Measurements from ENCODE around the gene LRRC4C. TPM values are rescaled to one million over a fixed set of nuclear protein-coding genes. Genes with fewer than 3 reads are reported as not detected.

LRRC4C gene
- total RNA-seq, 1 donor from 2014 or later, result 0.64 TPM

DNA sequence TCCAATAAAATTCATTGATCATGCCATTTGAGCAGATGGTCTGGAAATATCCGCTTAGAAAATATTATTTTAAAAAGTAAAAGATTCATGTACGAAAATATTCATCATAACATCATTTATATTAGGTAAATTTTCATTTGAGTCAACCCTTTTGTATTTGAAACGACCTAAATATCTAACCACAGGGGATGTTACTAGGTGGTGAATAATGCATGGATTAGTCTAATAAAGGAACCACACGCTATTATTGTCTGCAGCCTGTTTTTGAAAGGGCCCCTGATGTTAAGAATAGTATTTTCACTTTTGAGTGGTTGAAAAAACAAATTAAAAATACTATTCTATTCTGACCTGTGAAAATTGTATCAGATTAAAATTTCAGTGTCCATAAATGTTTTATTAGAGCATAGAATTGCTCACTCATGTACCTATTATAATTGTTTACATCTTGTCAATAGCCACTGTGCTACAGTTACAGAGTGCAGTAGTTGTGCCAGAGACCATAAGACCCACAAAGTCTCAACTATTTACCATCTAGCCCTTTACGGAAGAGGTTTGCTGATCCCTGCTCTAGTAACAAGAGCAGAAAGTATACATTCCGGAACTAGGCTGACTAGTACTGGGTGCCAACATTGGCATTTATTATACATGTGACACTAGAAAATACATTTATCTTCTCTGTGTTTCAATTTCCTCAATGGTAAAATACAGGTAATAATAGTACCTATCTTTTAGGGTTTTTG lies 176.1 kb downstream of the LRRC4C start:
- Mint-ChIP-seq H3K36me3 (ENCODE audit: unreplicated experiment) (no peaks in the 10 kb centered on the region), H3K4me1 (ENCODE audit: low read depth, unreplicated experiment) (no peaks in the 10 kb centered on the region), H3K27me3 (ENCODE audit: unreplicated experiment) (no peaks in the 10 kb centered on the region), H3K4me3 (ENCODE audit: unreplicated experiment) (no peak overlapping the region), H3K9me3 (ENCODE audit: unreplicated experiment) (peaks cover 1% of the 10 kb centered on the region), H3K27ac (ENCODE audit: unreplicated experiment) (no peak overlapping the region)
- DNase-seq, result no peak
- TF ChIP-seq, protein P1, sequence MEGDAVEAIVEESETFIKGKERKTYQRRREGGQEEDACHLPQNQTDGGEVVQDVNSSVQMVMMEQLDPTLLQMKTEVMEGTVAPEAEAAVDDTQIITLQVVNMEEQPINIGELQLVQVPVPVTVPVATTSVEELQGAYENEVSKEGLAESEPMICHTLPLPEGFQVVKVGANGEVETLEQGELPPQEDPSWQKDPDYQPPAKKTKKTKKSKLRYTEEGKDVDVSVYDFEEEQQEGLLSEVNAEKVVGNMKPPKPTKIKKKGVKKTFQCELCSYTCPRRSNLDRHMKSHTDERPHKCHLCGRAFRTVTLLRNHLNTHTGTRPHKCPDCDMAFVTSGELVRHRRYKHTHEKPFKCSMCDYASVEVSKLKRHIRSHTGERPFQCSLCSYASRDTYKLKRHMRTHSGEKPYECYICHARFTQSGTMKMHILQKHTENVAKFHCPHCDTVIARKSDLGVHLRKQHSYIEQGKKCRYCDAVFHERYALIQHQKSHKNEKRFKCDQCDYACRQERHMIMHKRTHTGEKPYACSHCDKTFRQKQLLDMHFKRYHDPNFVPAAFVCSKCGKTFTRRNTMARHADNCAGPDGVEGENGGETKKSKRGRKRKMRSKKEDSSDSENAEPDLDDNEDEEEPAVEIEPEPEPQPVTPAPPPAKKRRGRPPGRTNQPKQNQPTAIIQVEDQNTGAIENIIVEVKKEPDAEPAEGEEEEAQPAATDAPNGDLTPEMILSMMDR (IDR thresholded peaks at IDR 0.05; ENCODE audit: partially characterized antibody, unreplicated experiment), result no peak

DNA sequence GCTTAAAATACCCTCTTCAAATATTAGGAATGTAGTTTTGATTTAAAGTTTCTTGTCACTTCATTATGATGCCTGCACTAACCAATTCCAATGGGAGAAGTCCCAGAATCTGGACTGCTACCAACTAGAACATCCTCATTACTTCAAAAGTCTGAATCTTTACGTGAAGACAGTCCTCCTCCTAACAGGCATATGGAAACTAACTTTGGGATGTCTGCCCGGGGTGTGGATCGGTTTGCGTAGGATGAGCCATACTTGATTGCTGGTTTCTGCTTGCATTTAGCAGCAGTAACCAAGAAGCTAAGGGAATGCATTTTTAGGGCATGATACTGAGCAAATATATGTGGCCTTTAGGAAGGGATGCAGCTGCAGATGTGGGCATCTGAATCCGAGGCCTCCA lies 177.1 kb downstream of the LRRC4C start:
- TF ChIP-seq, protein P1 (IDR thresholded peaks at IDR 0.05; ENCODE audit: partially characterized antibody, unreplicated experiment), result no peak
- H3K9me3 Mint-ChIP-seq (ENCODE audit: unreplicated experiment), result peaks cover 1% of the 10 kb centered on the region
- no peaks in the 10 kb centered on the region for H3K4me1 Mint-ChIP-seq (ENCODE audit: low read depth, unreplicated experiment)
- H3K27me3 Mint-ChIP-seq (ENCODE audit: unreplicated experiment), result no peaks in the 10 kb centered on the region
- DNase-seq, result no peak
- H3K4me3 Mint-ChIP-seq (ENCODE audit: unreplicated experiment), result no peak overlapping the region
- H3K36me3 Mint-ChIP-seq (ENCODE audit: unreplicated experiment), result no peaks in the 10 kb centered on the region
- no peak overlapping the region for H3K27ac Mint-ChIP-seq (ENCODE audit: unreplicated experiment)

DNA sequence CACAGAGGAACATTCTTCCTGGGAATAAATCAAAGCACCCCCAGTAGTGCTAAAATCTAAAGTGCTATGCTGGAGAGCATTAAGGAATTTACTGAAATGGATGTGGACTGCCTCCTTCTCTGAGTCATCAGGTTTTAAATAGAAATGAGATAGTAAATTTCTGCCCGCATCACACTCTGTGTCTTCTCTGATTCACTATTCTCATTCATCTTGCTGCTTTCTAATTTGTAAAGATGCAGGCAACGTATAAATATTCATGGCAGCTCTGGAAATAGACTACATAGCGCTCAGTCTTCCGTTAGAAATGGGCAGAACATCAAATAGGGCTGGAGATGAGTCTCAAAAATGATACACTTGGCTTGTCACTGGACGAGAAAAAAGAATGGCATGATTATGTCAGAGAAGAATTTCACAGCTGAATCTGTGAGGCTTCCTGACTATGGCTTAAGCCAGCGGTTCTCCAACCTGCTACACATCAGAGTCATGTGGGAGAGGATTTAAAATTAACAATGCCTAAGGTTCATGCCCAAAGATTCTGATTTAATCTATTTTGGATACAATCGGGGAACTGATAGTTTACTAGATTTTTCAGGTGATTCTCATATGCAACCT lies 178.2 kb downstream of the LRRC4C start:
- no peak overlapping the region for H3K27ac Mint-ChIP-seq (ENCODE audit: unreplicated experiment)
- no peak overlapping the region for H3K4me3 Mint-ChIP-seq (ENCODE audit: unreplicated experiment)
- no peaks in the 10 kb centered on the region for H3K36me3 Mint-ChIP-seq (ENCODE audit: unreplicated experiment)
- no peak for DNase-seq
- TF ChIP-seq, protein P1 (IDR thresholded peaks at IDR 0.05; ENCODE audit: partially characterized antibody, unreplicated experiment), result no peak
- no peaks in the 10 kb centered on the region for H3K4me1 Mint-ChIP-seq (ENCODE audit: low read depth, unreplicated experiment)
- H3K9me3 Mint-ChIP-seq (ENCODE audit: unreplicated experiment), result peaks cover 1% of the 10 kb centered on the region
- H3K27me3 Mint-ChIP-seq (ENCODE audit: unreplicated experiment), result no peaks in the 10 kb centered on the region

DNA sequence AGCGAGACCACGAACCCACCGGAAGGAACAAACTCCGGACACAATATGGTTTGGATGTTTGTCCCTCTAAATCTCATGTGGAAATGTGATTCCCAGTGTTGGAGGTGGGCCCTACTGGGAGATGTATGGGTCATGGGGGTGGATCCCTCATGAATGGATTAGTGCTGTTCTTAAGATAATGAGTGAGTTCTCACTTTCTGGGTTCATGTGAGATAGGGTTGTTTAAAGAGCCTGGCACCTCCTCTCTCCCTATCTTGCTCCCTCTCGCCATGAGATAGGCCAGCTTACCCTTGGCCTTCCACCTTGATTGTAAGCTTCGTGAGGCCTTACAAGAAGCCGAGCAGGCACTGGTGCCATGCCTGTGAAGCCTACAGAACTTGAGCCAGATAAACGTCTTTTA lies 184.6 kb downstream of the LRRC4C start:
- H3K36me3 Mint-ChIP-seq (ENCODE audit: unreplicated experiment), result no peaks in the 10 kb centered on the region
- no peaks in the 10 kb centered on the region for H3K27me3 Mint-ChIP-seq (ENCODE audit: unreplicated experiment)
- H3K9me3 Mint-ChIP-seq (ENCODE audit: unreplicated experiment), result no peaks in the 10 kb centered on the region
- no peak overlapping the region for H3K4me3 Mint-ChIP-seq (ENCODE audit: unreplicated experiment)
- H3K27ac Mint-ChIP-seq (ENCODE audit: unreplicated experiment), result no peak overlapping the region
- no peak for DNase-seq
- TF ChIP-seq, protein P1 (IDR thresholded peaks at IDR 0.05; ENCODE audit: partially characterized antibody, unreplicated experiment), result no peak
- no peaks in the 10 kb centered on the region for H3K4me1 Mint-ChIP-seq (ENCODE audit: low read depth, unreplicated experiment)

DNA sequence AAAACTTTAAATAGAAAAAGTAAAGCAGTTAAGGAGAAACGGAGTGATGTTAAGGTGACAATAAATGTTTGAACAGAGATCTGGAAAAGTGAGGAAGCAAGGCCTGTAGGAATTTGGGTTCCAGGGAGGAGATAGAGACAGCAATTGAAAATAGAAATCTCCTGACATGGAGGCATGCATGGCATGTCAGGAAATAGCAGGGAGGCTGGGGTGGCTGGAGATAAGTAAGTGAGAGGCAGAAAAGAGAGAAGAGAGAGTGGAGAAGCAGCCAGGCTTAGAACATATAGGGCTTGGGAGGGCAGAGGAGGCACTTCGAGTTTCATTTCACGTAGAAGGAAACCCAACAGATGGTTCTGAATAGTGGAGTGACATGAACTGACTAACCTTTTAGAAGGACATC lies 185.5 kb downstream of the LRRC4C start:
- Mint-ChIP-seq H3K27me3 (ENCODE audit: unreplicated experiment) (no peaks in the 10 kb centered on the region), H3K4me1 (ENCODE audit: low read depth, unreplicated experiment) (no peaks in the 10 kb centered on the region), H3K9me3 (ENCODE audit: unreplicated experiment) (no peaks in the 10 kb centered on the region), H3K27ac (ENCODE audit: unreplicated experiment) (no peak overlapping the region), H3K4me3 (ENCODE audit: unreplicated experiment) (no peak overlapping the region), H3K36me3 (ENCODE audit: unreplicated experiment) (no peaks in the 10 kb centered on the region)
- DNase-seq, result no peak
- TF ChIP-seq, protein P1 (IDR thresholded peaks at IDR 0.05; ENCODE audit: partially characterized antibody, unreplicated experiment), result no peak
